NB4 (cell line): ENCODE data around the gene SCNN1G.

ENCODE experiments used
- POLR2A ChIP-seq: IDR thresholded peaks from 2 replicates; pipeline ENCODE4 v1.6.1; 2011; ENCODE audit warnings: mild to moderate bottlenecking; ENCODE audit not compliant: insufficient read length; ENCODE audit errors: extremely low read depth
- TF ChIP-seq, protein P1 (sequence below): IDR thresholded peaks from one replicate; pipeline ENCODE4 v1.5.1; 2012; ENCODE audit warnings: low read depth, low read length

DNA sequence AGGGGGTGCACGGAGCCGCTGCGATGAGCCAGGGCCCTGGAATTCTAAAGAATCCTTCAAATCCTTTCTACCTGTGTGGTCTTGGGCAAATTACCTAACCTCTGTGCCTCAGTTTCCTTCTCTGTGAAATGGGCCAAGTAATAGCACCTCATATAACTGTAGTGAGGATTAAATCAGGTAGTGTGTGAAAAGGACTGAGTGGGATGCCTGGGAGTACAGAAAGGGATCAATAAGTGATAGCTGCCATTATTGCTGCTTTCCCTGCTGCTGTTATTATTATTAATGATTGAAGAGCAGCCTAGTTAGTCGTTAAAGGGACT lies 958 bp downstream of the SCNN1G start:
- TF ChIP-seq, protein P1, sequence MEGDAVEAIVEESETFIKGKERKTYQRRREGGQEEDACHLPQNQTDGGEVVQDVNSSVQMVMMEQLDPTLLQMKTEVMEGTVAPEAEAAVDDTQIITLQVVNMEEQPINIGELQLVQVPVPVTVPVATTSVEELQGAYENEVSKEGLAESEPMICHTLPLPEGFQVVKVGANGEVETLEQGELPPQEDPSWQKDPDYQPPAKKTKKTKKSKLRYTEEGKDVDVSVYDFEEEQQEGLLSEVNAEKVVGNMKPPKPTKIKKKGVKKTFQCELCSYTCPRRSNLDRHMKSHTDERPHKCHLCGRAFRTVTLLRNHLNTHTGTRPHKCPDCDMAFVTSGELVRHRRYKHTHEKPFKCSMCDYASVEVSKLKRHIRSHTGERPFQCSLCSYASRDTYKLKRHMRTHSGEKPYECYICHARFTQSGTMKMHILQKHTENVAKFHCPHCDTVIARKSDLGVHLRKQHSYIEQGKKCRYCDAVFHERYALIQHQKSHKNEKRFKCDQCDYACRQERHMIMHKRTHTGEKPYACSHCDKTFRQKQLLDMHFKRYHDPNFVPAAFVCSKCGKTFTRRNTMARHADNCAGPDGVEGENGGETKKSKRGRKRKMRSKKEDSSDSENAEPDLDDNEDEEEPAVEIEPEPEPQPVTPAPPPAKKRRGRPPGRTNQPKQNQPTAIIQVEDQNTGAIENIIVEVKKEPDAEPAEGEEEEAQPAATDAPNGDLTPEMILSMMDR: no peak
- TF ChIP-seq POLR2A: no peak
